Keratinocyte (primary cell): ENCODE data around the gene PPARD. TPM values are rescaled to one million over a fixed set of nuclear protein-coding genes. Genes with fewer than 3 reads are reported as not detected.

Source experiments
- DNase-seq: peaks from one replicate; pipeline ENCODE4 v3.0.0-alpha.2; 2011; ENCODE audit warnings: low read depth, missing footprints, low spot score
- FAIRE-seq: peaks from 2 replicates; lab custom pipeline; 2011; peaks lifted over from hg19 to GRCh38; lab: Jason Lieb, UNC
- H2AFZ ChIP-seq: 2 replicates; pipeline ENCODE4 v1.6.0; 2012; ENCODE audit warnings: low read length, control low read depth, inconsistent platforms; ENCODE audit not compliant: control insufficient read depth
- H3K27ac ChIP-seq: 2 replicates; pipeline ENCODE4 v1.5.1; 2011; ENCODE audit warnings: low read length; ENCODE audit not compliant: control insufficient read depth, insufficient read depth
- H3K27me3 ChIP-seq: 3 replicates; pipeline ENCODE4 v1.6.0; 2011; ENCODE audit warnings: low read length; ENCODE audit not compliant: control insufficient read depth, insufficient read depth; ENCODE audit errors: extremely low read depth
- H3K36me3 ChIP-seq, 2 experiments: 2 replicates in 1 of 2; 3 replicates in 1 of 2; pipeline ENCODE4 v1.5.1; 2011; ENCODE audit warnings: low read length in 2 of 2, mild to moderate bottlenecking in 1 of 2; ENCODE audit not compliant: control insufficient read depth in 2 of 2, insufficient read depth in 2 of 2; ENCODE audit errors: extremely low read depth in 1 of 2
- H3K4me1 ChIP-seq: 3 replicates; pipeline ENCODE4 v1.5.1; 2011; ENCODE audit warnings: low read length; ENCODE audit not compliant: control insufficient read depth, insufficient read depth; ENCODE audit errors: extremely low read depth
- H3K4me2 ChIP-seq: 3 replicates; pipeline ENCODE4 v1.6.0; 2011; ENCODE audit warnings: low read depth, low read length; ENCODE audit not compliant: control insufficient read depth, insufficient read depth; ENCODE audit errors: extremely low read depth
- H3K4me3 ChIP-seq, 3 experiments: fragments of 200-600 bp in 1 of 3; sonication (generic) in 1 of 3; 2 replicates in 2 of 3; 3 replicates in 1 of 3; pipeline ENCODE4 v1.5.1; 2011 to 2016; ENCODE audit warnings: low read length in 3 of 3, mild to moderate bottlenecking in 3 of 3, control low read depth in 2 of 3, inconsistent platforms in 1 of 3, low read depth in 1 of 3, mixed read lengths in 1 of 3, mixed run types in 1 of 3, moderate library complexity in 1 of 3; ENCODE audit not compliant: control insufficient read depth in 2 of 3, insufficient read depth in 2 of 3; ENCODE audit errors: extremely low read depth in 1 of 3
- H3K79me2 ChIP-seq: 2 replicates; pipeline ENCODE4 v1.6.0; 2012; ENCODE audit warnings: low read length; ENCODE audit not compliant: control insufficient read depth, insufficient read depth
- H3K9ac ChIP-seq: 3 replicates; pipeline ENCODE4 v1.6.0; 2011; ENCODE audit warnings: low read length; ENCODE audit not compliant: control insufficient read depth, insufficient read depth; ENCODE audit errors: extremely low read depth
- H3K9me1 ChIP-seq: 3 replicates; pipeline ENCODE4 v1.6.0; 2011; ENCODE audit warnings: low read length; ENCODE audit not compliant: control insufficient read depth, insufficient read depth; ENCODE audit errors: extremely low read depth
- H3K9me3 ChIP-seq: 2 replicates; pipeline ENCODE4 v1.5.1; 2012; ENCODE audit warnings: low read depth, low read length; ENCODE audit not compliant: control insufficient read depth
- H4K20me1 ChIP-seq: 3 replicates; pipeline ENCODE4 v1.6.0; 2011; ENCODE audit warnings: low read length; ENCODE audit not compliant: control insufficient read depth, insufficient read depth; ENCODE audit errors: extremely low read depth
- EZH2 ChIP-seq: IDR thresholded peaks from one replicate; pipeline ENCODE4 v1.6.1; 2012; ENCODE audit warnings: inconsistent platforms, mild to moderate bottlenecking, low read length, moderate library complexity
- dilution Hi-C: fragments of 300-500 bp; cut with MboI; formaldehyde crosslinking; loops from one replicate; pipeline ENCODE4 v1.7.0; 2020; ENCODE audit warnings: low sequenced_read_pairs; ENCODE audit not compliant: extremely low pct_ligation_motif_present
- polyA plus RNA-seq, 5 experiments: library from polyadenylated mRNA; depleted of rRNA in 3 of 5; stranded (reverse) in 3 of 5; stranded (forward) in 1 of 5; unstranded in 1 of 5; fragments of >200 nt; gene quantifications; 1 replicate in 1 of 5; 2 replicates in 3 of 5; 3 replicates in 1 of 5; pipeline versions ENCODE4 v1.2.1 to v1.2.3, GENCODE V29; 2011 to 2012; ENCODE audit warnings: missing spikeins in 2 of 5, low read depth in 1 of 5, low replicate concordance in 1 of 5
- TF ChIP-seq, protein P1 (sequence below), 3 experiments: IDR thresholded peaks in 1 of 3; conservative IDR thresholded peaks in 1 of 3; optimal IDR thresholded peaks in 1 of 3; 2 replicates in 2 of 3; 3 replicates in 1 of 3; pipeline versions ENCODE3 to v1.5.1; 2011; ENCODE audit warnings: low read length in 3 of 3, mild to moderate bottlenecking in 3 of 3, moderate library complexity in 2 of 3, control low read depth in 1 of 3, inconsistent platforms in 1 of 3; ENCODE audit not compliant: insufficient read depth in 2 of 3; ENCODE audit errors: extremely low read depth in 1 of 3

PPARD gene
- polyA plus RNA-seq, 1 donor (not counting 4 experiments of a cell fraction or from before 2014, with no cell fraction given), result 15.1 TPM

DNA sequence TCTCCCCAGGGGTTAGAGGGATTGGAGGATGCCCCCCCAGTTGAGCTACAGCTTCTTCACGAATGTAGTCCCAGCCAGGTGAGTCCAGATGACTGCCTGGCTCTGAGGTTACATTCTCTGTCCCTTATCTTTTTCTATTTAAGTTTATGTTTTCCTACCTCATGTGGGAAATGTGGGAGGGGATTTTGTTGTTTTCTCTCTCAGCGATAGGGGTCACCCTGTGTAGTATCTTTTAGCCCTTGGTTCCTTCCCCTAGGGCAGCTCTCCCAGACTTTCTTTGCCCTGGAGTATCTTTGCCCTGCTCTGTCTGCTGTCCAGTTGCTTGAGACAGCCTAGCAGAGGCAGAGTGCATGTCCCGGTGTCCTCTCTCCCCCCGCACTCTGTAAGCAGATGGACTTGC is 115.5 kb downstream of the PPARD start:
- no peak overlapping the region for H3K9ac ChIP-seq
- no peak overlapping the region for H3K4me2 ChIP-seq
- H3K79me2 ChIP-seq, result no peaks in the 10 kb centered on the region
- H3K9me3 ChIP-seq, result no peaks in the 10 kb centered on the region
- H3K27ac ChIP-seq, result no peak overlapping the region
- H3K4me1 ChIP-seq, result peaks cover 26% of the 10 kb centered on the region
- H3K4me3 ChIP-seq, result no peak overlapping the region
- DNase-seq, result no peak
- H3K36me3 ChIP-seq, result peaks cover 5 to 15% of the 10 kb centered on the region in 2 experiments
- H3K9me1 ChIP-seq, result no peaks in the 10 kb centered on the region
- dilution Hi-C loops, result no loop called here
- no peaks in the 10 kb centered on the region for H4K20me1 ChIP-seq
- H2AFZ ChIP-seq, result no peak overlapping the region
- no peaks in the 10 kb centered on the region for H3K27me3 ChIP-seq
- TF ChIP-seq, protein P1, sequence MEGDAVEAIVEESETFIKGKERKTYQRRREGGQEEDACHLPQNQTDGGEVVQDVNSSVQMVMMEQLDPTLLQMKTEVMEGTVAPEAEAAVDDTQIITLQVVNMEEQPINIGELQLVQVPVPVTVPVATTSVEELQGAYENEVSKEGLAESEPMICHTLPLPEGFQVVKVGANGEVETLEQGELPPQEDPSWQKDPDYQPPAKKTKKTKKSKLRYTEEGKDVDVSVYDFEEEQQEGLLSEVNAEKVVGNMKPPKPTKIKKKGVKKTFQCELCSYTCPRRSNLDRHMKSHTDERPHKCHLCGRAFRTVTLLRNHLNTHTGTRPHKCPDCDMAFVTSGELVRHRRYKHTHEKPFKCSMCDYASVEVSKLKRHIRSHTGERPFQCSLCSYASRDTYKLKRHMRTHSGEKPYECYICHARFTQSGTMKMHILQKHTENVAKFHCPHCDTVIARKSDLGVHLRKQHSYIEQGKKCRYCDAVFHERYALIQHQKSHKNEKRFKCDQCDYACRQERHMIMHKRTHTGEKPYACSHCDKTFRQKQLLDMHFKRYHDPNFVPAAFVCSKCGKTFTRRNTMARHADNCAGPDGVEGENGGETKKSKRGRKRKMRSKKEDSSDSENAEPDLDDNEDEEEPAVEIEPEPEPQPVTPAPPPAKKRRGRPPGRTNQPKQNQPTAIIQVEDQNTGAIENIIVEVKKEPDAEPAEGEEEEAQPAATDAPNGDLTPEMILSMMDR (optimal IDR thresholded peaks at IDR 0.05 in 1 of 3, IDR thresholded peaks at IDR 0.05 in 1 of 3, conservative IDR thresholded peaks at IDR 0.05 in 1 of 3; ENCODE audit: extremely low read depth in 1 of 3, insufficient read depth in 2 of 3, low read length in 3 of 3), result no peak
- no peak for TF ChIP-seq EZH2
- FAIRE-seq, result no peak

DNA sequence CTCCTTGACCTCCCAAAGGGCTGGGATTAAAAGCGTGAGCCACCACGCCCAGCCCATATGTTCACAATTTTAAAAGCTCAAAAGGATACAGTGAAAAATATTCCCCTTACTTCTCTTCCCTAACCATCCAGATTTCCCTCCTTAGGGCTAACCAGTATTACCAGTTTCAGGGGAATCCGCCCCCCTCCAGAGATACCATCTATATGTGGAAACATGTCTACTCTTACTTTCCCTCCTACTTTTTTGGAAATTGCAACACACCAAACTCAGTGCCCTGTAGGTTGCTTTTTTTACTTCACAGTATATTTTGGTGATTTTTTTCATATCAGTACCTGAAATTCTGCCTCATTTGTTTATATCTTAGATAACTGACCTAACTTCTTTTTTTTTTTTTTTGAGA is 118.9 kb downstream of the PPARD start:
- TF ChIP-seq, protein P1 (optimal IDR thresholded peaks at IDR 0.05 in 1 of 3, IDR thresholded peaks at IDR 0.05 in 1 of 3, conservative IDR thresholded peaks at IDR 0.05 in 1 of 3; ENCODE audit: extremely low read depth in 1 of 3, insufficient read depth in 2 of 3, low read length in 3 of 3), result no peak
- TF ChIP-seq EZH2, result no peak
- H3K9me3 ChIP-seq, result no peaks in the 10 kb centered on the region
- peaks cover 3 to 21% of the 10 kb centered on the region in 2 experiments for H3K36me3 ChIP-seq

More for the DNA sequence above, 118.9 kb downstream of the PPARD start:
- Histone ChIP-seq H3K27me3 (no peaks in the 10 kb centered on the region), H3K9me1 (no peaks in the 10 kb centered on the region), H3K9ac (no peak overlapping the region), H3K4me1 (peaks cover 5% of the 10 kb centered on the region), H3K27ac (no peak overlapping the region), H3K4me3 (no peak overlapping the region), H3K79me2 (no peaks in the 10 kb centered on the region), H4K20me1 (no peaks in the 10 kb centered on the region), H3K4me2 (no peak overlapping the region), H2AFZ (no peak overlapping the region)
- DNase-seq, result no peak
- no peak for FAIRE-seq
- dilution Hi-C loops, result no loop called here
